HL-60 (cell line): ENCODE results near the gene BTNL3.

Experiments used
- DNase-seq, 2 experiments: peaks; one replicate each; pipeline ENCODE4 v3.0.0-alpha.2; 2010 to 2020; ENCODE audit warnings: low read depth in 1 of 2, low spot score in 1 of 2
- H3K27ac ChIP-seq: fragments of 250-450 bp; sonication (Bioruptor Pico); replicated peaks from 2 replicates; pipeline ENCODE4 v1.5.1; 2020; ENCODE audit warnings: mild to moderate bottlenecking, moderate library complexity
- H3K27me3 ChIP-seq: fragments of 250-450 bp; sonication (Bioruptor Pico); 2 replicates; pipeline ENCODE4 v1.5.1; 2021; ENCODE audit warnings: mild to moderate bottlenecking, moderate library complexity; ENCODE audit not compliant: insufficient read depth, poor library complexity, severe bottlenecking
- H3K4me3 ChIP-seq: replicated peaks from 2 replicates; pipeline ENCODE4 v1.5.1; 2011; ENCODE audit warnings: mild to moderate bottlenecking, control low read depth, low read length; ENCODE audit not compliant: insufficient read depth
- GABPA ChIP-seq: IDR thresholded peaks from 2 replicates; pipeline ENCODE4 v1.6.1; 2012; ENCODE audit warnings: low read depth
- POLR2AphosphoS5 ChIP-seq: IDR thresholded peaks from 2 replicates; pipeline ENCODE4 v1.6.1; 2012; ENCODE audit warnings: low read depth
- REST ChIP-seq: IDR thresholded peaks from 2 replicates; pipeline ENCODE4 v1.6.1; 2012; ENCODE audit warnings: low read depth; ENCODE audit not compliant: insufficient replicate concordance
- SPI1 ChIP-seq: IDR thresholded peaks from 2 replicates; pipeline ENCODE4 v1.6.1; 2012; ENCODE audit warnings: low read depth, mild to moderate bottlenecking, borderline replicate concordance
- long read RNA-seq: library from polyadenylated mRNA; unstranded; transcript quantifications from one replicate; pipeline ENCODE4 v2.0.0, GENCODE V29; 2020
- TF ChIP-seq, protein P1 (sequence below): IDR thresholded peaks from one replicate; pipeline ENCODE4 v1.5.1; 2011; ENCODE audit warnings: low read length, control low read depth, inconsistent platforms; ENCODE audit not compliant: insufficient read depth

The BTNL3 gene, protein sequence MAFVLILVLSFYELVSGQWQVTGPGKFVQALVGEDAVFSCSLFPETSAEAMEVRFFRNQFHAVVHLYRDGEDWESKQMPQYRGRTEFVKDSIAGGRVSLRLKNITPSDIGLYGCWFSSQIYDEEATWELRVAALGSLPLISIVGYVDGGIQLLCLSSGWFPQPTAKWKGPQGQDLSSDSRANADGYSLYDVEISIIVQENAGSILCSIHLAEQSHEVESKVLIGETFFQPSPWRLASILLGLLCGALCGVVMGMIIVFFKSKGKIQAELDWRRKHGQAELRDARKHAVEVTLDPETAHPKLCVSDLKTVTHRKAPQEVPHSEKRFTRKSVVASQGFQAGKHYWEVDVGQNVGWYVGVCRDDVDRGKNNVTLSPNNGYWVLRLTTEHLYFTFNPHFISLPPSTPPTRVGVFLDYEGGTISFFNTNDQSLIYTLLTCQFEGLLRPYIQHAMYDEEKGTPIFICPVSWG
- long read RNA-seq: 0 reads

DNA sequence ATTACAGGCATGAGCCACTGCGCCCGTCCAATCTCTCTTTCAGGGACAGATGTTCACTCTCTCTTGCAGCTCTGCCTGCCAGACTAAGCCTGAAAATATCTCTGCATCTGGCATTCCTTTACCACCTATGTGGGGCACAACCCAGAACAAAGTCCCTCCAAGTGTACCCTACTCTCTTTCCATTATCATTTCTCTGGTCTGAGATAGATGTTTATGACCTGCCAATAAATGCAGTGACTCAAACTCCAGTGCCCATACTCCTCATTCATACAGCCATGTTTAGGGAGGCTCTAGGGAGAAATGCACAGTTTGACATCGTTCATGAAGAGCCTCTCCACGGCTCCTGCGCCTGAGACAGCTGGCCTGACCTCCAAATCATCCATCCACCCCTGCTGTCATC lies at the start of gene BTNL3:
BTNL3 (plus strand) TSS at position 255 of the 400 bp plus-strand sequence. CDS start 183 bp downstream, outside the sequence.
- TF ChIP-seq POLR2AphosphoS5: no peak
- TF ChIP-seq GABPA: no peak
- no peak for TF ChIP-seq SPI1
- TF ChIP-seq REST: no peak
- TF ChIP-seq, protein P1, sequence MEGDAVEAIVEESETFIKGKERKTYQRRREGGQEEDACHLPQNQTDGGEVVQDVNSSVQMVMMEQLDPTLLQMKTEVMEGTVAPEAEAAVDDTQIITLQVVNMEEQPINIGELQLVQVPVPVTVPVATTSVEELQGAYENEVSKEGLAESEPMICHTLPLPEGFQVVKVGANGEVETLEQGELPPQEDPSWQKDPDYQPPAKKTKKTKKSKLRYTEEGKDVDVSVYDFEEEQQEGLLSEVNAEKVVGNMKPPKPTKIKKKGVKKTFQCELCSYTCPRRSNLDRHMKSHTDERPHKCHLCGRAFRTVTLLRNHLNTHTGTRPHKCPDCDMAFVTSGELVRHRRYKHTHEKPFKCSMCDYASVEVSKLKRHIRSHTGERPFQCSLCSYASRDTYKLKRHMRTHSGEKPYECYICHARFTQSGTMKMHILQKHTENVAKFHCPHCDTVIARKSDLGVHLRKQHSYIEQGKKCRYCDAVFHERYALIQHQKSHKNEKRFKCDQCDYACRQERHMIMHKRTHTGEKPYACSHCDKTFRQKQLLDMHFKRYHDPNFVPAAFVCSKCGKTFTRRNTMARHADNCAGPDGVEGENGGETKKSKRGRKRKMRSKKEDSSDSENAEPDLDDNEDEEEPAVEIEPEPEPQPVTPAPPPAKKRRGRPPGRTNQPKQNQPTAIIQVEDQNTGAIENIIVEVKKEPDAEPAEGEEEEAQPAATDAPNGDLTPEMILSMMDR: no peak
- H3K27me3 ChIP-seq: peaks cover 6% of the 10 kb centered on the region
- no peak within 1 kb of the TSS for H3K27ac ChIP-seq
- no peak for DNase-seq
- H3K4me3 ChIP-seq: no peak within 1 kb of the TSS

DNA sequence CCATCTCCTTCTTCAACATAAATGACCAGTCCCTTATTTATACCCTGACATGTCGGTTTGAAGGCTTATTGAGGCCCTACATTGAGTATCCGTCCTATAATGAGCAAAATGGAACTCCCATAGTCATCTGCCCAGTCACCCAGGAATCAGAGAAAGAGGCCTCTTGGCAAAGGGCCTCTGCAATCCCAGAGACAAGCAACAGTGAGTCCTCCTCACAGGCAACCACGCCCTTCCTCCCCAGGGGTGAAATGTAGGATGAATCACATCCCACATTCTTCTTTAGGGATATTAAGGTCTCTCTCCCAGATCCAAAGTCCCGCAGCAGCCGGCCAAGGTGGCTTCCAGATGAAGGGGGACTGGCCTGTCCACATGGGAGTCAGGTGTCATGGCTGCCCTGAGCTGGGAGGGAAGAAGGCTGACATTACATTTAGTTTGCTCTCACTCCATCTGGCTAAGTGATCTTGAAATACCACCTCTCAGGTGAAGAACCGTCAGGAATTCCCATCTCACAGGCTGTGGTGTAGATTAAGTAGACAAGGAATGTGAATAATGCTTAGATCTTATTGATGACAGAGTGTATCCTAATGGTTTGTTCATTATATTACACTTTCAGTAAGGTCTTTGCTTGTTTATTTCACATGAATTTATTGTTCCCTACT lies 38.2 kb upstream of the BTNL3 start:
- Histone ChIP-seq H3K4me3 (no peak overlapping the region), H3K27ac (no peak overlapping the region), H3K27me3 (no peaks in the 10 kb centered on the region)
- DNase-seq: no peak
- TF ChIP-seq, protein P1: no peak
- TF ChIP-seq GABPA (no peak), POLR2AphosphoS5 (no peak), REST (no peak), SPI1 (no peak)

GRCh38 chr5:180959661-180960060 lies 29.0 kb upstream of the BTNL3 start:
- DNase-seq: no peak
- Histone ChIP-seq H3K27ac (no peak overlapping the region), H3K27me3 (no peaks in the 10 kb centered on the region), H3K4me3 (no peak overlapping the region)
- TF ChIP-seq POLR2AphosphoS5: no peak
- no peak for TF ChIP-seq SPI1
- TF ChIP-seq GABPA: no peak
- TF ChIP-seq, protein P1: no peak
- no peak for TF ChIP-seq REST
